ENCODE data around the gene TMCO5A.
"Not testable (repeated sequence)": the region's sequence is repeated elsewhere in the genome, so short reads cannot be mapped to it uniquely, and the experiment has no call there.

TMCO5A gene

GRCh38 chr15:37934340-37934739 lies at the start of gene TMCO5A:
Gene TMCO5A (plus strand): TSS chr15:37934640. CDS start chr15:37936324, 1,684 bp downstream.
- DNase-seq = no peak

GRCh38 chr15:37885651-37886050 lies 48.8 kb upstream of the TMCO5A start:
- DNase-seq = no peak

- no peak for DNase-seq
Observed at GRCh38 chr15:37888356-37888755, 46.1 kb upstream of the TMCO5A start.

- DNase-seq = no peak
Observed at GRCh38 chr15:37891766-37892368, 42.6 kb upstream of the TMCO5A start.

DNA sequence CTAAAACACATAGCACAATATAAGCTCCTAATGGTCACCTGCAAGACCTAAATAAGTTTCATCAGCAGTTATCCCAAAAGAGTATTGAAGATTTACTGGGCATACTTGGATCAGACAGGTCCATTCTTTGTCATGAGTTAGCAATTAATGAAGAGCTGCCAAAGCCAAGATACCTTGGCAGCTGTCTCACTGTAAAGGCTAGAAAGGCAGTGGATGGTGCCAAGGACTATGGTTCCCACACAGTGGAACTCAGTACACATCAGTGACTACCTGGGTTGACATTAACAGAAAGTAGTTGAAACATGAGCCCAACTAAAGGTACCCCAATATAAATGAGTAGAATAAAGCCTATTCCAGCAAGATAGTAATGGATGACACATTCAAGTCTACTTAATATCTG lies 41.1 kb upstream of the TMCO5A start:
- DNase-seq = no peak

GRCh38 chr15:37898362-37898761 lies 36.1 kb upstream of the TMCO5A start:
- DNase-seq = no peak

DNA sequence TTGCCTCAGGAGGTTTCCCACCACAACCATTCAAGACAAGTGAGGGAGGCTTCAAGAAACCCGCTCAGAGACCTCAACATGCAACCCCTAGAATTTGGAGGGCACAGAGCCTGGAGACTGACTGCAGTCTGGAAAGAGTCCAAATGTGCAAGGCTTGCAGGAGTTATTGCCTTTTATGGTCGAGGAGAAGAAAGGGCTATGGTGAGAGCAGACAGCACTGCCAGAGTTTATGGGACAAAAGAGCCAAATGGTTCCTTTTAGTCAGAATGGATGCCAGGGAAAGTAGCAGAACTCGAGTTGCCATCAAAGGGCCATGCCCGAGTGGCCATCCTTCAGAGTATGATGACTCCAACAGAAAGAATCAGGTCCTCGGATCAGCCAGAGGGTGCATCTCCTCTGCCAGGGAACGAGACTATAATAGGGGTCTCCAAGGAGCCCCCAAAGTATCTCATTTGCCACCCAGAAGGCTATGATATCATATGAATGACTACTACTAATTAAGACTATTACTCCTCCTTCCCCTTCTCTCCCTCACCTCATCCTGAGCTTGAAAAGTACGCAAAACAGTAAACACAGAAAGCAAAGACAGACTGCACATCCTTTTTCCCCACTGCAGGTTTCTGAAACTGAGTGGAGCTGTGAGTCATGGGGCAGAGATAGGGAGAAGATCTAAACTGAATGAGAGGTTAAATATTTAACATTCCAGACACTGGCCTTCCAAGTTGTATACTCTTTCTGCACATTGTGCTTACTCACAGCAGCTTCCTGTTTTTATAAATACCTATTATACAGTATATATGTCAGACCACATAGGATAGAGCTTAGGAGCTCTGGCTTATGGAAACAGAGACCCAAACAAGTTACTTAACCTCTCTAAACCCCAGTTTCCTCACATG lies 33.9 kb upstream of the TMCO5A start:
- no peak for DNase-seq

GRCh38 chr15:37902126-37902525 lies 32.3 kb upstream of the TMCO5A start:
- no peak for DNase-seq

DNA sequence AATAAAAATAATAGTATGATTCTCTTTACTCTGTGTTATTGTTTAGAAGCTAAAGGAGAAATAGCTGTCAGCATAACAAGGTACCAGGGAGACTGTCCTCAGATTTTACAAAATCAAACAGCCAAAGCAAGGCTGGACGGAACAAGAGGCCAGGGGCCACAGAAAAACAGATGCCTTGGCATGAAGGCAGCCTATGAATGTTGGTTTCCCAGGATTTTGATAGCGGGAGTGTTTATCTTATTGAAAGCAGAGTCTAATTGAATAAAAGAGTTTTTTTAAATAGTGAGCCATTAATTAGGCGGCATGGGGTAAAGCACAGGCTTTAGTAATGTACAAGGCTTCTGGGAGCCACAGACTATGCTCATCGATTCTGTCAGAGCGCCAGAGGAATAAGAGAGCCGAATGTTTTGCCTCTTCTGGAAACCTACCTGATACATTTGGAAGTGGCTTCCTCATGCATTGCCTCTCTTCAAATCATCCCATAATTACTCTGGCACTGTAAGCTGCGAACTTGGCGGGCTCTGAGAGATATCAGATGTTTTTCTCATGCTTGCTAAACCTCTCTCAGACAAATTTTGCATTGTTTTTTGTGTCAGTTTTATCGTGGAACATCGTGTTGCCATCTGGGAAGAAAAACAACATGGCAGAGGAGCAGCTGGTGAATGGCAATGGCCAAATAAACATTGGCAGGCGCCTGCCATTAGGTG lies 30.4 kb upstream of the TMCO5A start:
- DNase-seq = no peak

DNA sequence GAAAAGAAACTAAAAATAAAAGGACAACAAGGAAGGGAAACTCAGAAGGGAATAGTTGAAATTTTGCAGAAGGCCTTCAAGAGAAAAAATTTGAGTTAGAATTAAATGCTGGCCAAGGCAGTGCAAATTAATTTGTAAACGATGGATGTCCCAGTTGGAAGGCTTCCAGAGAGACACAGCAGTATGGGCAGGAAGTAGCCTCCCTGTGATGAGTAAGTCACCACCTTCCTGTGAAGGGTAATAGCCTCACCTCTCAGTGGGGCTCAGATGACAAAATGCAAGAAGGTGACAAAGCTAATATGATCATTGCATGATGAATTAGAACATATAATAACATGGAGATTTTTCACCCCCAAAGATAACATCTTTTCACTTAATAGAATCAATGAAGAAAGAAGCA lies 27.3 kb upstream of the TMCO5A start:
- no peak for DNase-seq

DNA sequence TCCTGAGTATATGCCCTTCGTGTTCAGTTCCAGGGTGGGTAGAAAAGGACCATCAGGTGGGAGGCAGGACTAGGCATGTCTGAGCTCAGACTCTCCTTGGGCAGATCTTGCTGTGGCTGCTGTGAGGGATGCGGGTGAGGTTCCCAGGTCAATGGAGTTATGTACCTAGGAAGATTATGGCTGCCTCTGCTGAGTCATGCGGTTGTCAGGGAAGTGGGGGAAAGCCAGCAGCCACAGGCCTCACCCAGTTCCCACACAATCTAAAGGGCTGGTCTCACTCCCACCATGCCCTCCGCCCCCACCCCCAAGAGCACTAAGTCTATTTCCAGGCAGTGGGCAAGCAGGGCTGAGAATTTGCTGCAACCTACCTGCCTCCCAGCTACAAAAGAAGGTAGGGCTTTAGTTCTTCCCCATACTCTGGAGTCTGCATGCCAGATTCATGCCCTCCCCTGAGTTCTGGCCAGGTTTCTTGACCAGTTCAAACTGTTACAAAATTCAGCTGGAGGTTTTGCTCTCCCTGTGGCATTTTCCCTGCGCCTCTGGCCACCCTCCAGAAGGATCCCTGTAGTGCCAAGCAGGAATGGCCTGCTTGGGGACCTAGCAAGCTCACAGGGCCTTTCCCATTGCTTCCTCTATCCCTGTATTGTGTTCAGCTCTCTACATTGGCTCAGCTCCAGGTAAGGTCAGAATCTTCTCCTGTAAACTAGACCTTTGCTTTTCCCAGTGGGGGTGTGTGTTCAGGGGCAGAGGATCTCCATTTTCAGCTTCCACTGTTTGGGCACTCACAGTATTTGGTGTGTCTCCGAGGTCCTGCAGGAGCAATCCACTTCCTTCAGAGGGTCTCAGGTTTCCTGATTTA lies 12.7 kb upstream of the TMCO5A start:
- no peak for DNase-seq

DNA sequence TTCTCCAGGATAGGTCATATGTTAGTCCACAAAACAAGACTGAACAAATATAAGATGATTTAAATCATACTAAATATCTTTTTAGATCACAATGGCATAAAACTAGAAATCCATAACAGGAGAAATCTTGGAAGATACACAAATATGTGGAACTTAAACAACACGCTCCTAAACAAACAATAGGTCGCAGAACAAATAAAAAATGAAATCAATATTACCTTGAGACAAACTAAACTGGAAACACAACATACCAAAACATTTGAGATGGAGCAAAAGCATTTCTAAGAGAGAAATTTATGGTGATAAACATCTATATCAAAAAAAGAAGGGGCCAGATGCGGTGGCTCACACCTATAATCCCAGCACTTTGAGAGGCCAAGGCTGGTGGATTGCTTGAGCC lies 8.3 kb upstream of the TMCO5A start:
- no peak for DNase-seq

DNA sequence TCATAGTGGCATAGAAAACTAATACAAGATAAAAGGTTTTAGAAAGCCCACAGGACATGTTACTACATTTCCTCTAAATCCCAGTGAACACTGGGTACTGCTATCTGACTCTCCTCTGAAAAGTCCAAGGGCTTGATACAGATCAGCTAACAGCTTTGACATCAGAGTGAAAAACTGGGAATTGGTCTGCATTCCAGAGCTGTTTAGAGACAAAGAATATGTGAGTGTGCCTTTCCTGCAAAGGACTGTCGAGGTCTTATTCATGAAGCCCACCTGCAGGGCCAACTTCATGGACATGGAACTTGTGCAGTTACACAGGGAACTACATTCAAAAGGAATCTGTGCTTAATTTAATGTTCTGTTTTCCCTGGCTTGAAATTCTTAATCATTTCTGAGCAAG lies 5.2 kb upstream of the TMCO5A start:
- DNase-seq = no peak

- DNase-seq = no peak
Observed at GRCh38 chr15:37931321-37931720, 3.1 kb upstream of the TMCO5A start.

DNA sequence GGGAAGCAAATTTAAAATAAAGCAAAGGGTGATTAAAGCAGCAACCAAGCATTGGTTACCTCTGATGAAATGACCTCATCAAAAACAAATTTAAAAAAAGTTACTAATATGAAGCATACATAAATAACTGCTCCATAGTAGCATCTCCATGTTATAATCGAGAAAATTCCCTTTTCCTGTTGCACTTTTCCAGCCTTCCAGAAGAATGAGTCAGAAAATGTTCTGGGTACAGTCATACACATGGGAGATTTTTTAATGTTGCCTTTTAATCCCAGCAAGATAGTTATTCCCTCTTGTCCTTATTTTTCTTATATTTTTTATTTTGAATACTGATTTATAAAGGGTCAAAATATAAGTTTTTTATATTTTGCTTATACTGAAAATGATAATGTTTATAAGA lies 2.6 kb upstream of the TMCO5A start:
- DNase-seq = no peak

- DNase-seq = no peak
Observed at GRCh38 chr15:37932549-37932948, 1.9 kb upstream of the TMCO5A start.

DNA sequence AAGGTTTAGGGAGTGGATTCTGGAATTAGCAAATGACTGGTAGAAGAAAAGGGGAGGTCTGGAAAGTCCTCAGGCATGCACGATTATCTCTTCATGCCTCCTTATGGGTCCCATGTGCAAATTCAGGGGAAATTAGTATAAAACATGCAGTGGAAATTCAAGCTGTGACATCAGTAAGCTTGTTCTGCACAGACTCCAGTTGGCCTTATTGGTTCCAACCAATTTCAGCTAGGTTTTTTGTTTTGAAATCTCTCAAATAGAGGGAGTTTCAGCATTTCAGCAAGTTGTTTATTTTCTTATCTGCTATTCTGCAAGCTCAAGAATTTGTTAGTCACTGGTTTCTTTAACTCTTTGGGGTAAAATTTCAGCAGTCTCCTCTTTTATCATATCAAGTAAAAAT lies 774 bp upstream of the TMCO5A start:
- no peak for DNase-seq

DNA sequence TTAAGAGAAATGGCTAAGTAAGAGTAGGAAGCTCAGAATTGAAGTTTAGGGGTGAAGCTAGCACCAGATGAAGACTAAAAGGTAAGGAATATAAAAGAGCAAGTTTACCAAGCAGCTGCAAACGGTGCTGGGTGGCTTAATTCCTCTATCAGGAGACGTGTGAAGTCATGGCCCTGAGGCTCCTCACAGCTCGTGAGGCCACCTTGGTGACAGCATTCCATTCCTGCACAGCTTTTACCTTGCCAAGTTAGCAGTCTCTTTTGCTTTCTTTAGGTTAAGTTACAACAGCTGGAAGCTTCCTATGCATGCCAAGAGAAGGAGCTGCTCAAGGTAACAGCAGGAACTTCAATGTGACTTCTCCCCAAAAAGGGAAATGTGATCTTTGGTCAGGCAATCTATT lies 6.4 kb downstream of the TMCO5A start:
- no peak for DNase-seq

DNA sequence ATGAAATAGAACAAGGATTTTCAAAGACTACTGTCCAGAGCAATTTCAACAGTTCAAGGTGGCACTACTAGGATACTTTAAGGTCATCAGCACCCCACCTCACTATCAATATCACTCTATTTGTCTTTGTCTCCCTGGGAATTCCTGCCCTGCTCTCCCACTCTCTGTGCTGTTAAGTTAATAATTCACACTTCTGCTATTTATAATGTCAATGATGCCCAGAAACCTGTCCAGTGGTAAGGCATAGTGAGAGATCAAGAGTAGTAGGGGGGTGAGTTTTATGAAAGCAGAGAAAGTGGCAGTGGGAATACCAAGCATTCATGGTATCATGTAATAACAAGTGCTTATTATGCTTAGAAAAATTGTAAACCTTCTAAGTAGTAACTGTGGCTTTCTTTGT lies 7.3 kb downstream of the TMCO5A start:
- no peak for DNase-seq

DNA sequence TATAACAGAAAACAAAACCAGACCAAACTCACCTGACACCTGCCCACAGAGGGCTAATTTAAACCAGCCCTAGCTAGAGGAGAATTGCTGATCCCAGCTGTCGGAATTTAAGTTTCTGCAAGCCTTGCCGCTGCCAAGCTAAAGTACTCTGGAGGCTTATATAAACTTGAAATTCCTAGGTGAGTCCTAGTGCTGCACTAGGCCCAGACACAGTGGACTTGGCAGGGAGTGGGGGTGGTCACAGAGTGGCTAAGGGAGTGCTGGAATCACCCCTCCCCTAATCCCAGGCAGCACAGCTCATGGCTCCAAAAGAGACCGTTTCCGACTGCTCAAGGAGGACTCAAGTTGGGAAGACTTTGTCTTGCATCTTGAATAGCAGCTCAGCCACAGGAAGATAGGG lies 17.6 kb downstream of the TMCO5A start:
- no peak for DNase-seq

DNA sequence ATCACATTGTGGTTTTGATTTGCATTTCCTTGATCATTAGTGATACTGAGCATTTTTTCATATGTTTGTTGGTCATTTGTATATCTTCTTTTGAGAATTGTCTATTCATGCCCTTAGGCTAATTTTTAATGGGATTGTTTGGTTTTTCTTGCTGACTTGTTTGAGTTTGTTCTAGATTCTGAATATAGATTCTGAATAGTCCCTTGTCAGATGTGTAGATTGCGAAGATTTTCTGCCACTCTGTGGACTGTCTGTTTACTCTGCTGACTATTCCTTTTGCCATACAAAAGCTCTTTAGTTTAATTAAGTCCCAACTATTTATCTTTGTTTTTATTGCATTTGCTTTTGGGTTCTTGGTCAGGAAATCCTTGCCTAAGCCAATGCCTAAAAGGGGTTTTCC lies 26.3 kb downstream of the TMCO5A start:
- DNase-seq = not testable (repeated sequence)

- DNase-seq = no peak
Observed at GRCh38 chr15:37967788-37968187, 33.3 kb downstream of the TMCO5A start.

DNA sequence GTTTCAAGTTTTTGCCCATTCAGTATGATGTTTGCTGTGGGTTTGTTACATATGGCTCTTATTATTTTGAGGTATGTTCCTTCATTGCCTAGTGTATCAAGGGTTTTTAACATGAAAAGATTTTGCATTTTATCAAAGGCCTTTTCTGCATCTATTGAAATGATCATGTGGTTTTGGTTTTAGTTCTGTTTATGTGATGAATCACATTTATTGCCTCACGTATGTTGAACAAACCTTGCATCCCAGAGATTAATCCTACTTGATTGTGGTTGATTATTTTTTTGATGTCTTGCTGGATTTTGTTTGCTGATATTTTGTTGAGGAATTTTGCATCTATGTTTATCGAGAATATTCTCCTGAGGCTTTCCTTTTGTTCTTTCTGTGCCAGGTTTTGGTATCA lies 39.4 kb downstream of the TMCO5A start:
- no peak for DNase-seq
